ENCODE measurements around the gene FANK1.

The FANK1 gene

GRCh38 chr10:126013489-126014281 lies 117.3 kb downstream of the FANK1 start:
- Histone ChIP-seq H3K4me3 (replicated peaks; ENCODE audit: low read depth, low read length) (no peak overlapping the region; the same call in 1 of the 2 replicates), H3K27me3 (replicated peaks; ENCODE audit: control insufficient read depth, insufficient read depth, low read length) (no peaks in the 10 kb centered on the region), H3K36me3 (ENCODE audit: control insufficient read depth, insufficient read depth, low read length) (no peaks in the 10 kb centered on the region)
- TF ChIP-seq CTCF (IDR thresholded peaks at IDR 0.05; ENCODE audit: insufficient read depth, low read length, poor library complexity, severe bottlenecking) = peak; percentile 56
- peak; percentile 35 for DNase-seq (ENCODE audit: extremely low read depth, insufficient read length)

- DNase-seq (ENCODE audit: extremely low read depth, insufficient read length) = no peak
- H3K4me3 ChIP-seq (replicated peaks; ENCODE audit: low read depth, low read length) = no peak overlapping the region
- H3K27me3 ChIP-seq (replicated peaks; ENCODE audit: control insufficient read depth, insufficient read depth, low read length) = no peaks in the 10 kb centered on the region
- no peak for TF ChIP-seq CTCF (IDR thresholded peaks at IDR 0.05; ENCODE audit: insufficient read depth, low read length, poor library complexity, severe bottlenecking)
- H3K36me3 ChIP-seq (ENCODE audit: control insufficient read depth, insufficient read depth, low read length) = no peaks in the 10 kb centered on the region
Measured at GRCh38 chr10:126014309-126014708, 117.9 kb downstream of the FANK1 start.

GRCh38 chr10:126015413-126015812 lies 119.0 kb downstream of the FANK1 start:
- Histone ChIP-seq H3K36me3 (ENCODE audit: control insufficient read depth, insufficient read depth, low read length) (no peaks in the 10 kb centered on the region), H3K4me3 (replicated peaks; ENCODE audit: low read depth, low read length) (no peak overlapping the region), H3K27me3 (replicated peaks; ENCODE audit: control insufficient read depth, insufficient read depth, low read length) (no peaks in the 10 kb centered on the region)
- DNase-seq (ENCODE audit: extremely low read depth, insufficient read length) = no peak
- TF ChIP-seq CTCF (IDR thresholded peaks at IDR 0.05; ENCODE audit: insufficient read depth, low read length, poor library complexity, severe bottlenecking) = no peak

GRCh38 chr10:126016156-126016805 lies 119.9 kb downstream of the FANK1 start:
- TF ChIP-seq CTCF (IDR thresholded peaks at IDR 0.05; ENCODE audit: insufficient read depth, low read length, poor library complexity, severe bottlenecking) = no peak
- DNase-seq (ENCODE audit: extremely low read depth, insufficient read length) = no peak
- H3K36me3 ChIP-seq (ENCODE audit: control insufficient read depth, insufficient read depth, low read length) = no peaks in the 10 kb centered on the region
- H3K27me3 ChIP-seq (replicated peaks; ENCODE audit: control insufficient read depth, insufficient read depth, low read length) = no peaks in the 10 kb centered on the region
- no peak overlapping the region for H3K4me3 ChIP-seq (replicated peaks; ENCODE audit: low read depth, low read length)

GRCh38 chr10:126016882-126017281 lies 120.5 kb downstream of the FANK1 start:
- Histone ChIP-seq H3K27me3 (replicated peaks; ENCODE audit: control insufficient read depth, insufficient read depth, low read length) (no peaks in the 10 kb centered on the region), H3K36me3 (ENCODE audit: control insufficient read depth, insufficient read depth, low read length) (no peaks in the 10 kb centered on the region), H3K4me3 (replicated peaks; ENCODE audit: low read depth, low read length) (no peak overlapping the region)
- DNase-seq (ENCODE audit: extremely low read depth, insufficient read length) = no peak
- no peak for TF ChIP-seq CTCF (IDR thresholded peaks at IDR 0.05; ENCODE audit: insufficient read depth, low read length, poor library complexity, severe bottlenecking)
